Memory B cell (primary cell): ENCODE results near the gene CWC22.
"Not testable (repeated sequence)": the region's sequence is repeated elsewhere in the genome, so short reads cannot be mapped to it uniquely, and the experiment has no call there.

Experiments used
- ATAC-seq: fragments of 150-1000 bp; cut with Tn5 transposase; 2 replicates; pipeline ENCODE4 v1.10.0; 2021; ENCODE audit warnings: low read depth, mild to moderate bottlenecking, moderate library complexity
- DNase-seq, 2 donors: peaks; one replicate each; pipeline ENCODE4 v3.0.0; 2022; ENCODE audit warnings: low spot score in 2 of 2
- H3K27ac Mint-ChIP-seq: one replicate; pipeline ENCODE4 v1.8.0; 2022; ENCODE audit warnings: mild to moderate bottlenecking, moderate library complexity, mixed read lengths
- H3K27me3 Mint-ChIP-seq: one replicate; pipeline ENCODE4 v1.8.0; 2022; ENCODE audit warnings: mixed read lengths
- H3K36me3 Mint-ChIP-seq: one replicate; pipeline ENCODE4 v1.8.0; 2022; ENCODE audit warnings: mild to moderate bottlenecking, mixed read lengths
- H3K4me1 Mint-ChIP-seq: one replicate; pipeline ENCODE4 v1.8.0; 2022; ENCODE audit warnings: mixed read lengths
- H3K4me3 Mint-ChIP-seq: one replicate; pipeline ENCODE4 v1.8.0; 2022; ENCODE audit warnings: mild to moderate bottlenecking, moderate library complexity, mixed read lengths
- H3K9me3 Mint-ChIP-seq: one replicate; pipeline ENCODE4 v1.8.0; 2022; ENCODE audit warnings: mixed read lengths

CWC22 gene

DNA sequence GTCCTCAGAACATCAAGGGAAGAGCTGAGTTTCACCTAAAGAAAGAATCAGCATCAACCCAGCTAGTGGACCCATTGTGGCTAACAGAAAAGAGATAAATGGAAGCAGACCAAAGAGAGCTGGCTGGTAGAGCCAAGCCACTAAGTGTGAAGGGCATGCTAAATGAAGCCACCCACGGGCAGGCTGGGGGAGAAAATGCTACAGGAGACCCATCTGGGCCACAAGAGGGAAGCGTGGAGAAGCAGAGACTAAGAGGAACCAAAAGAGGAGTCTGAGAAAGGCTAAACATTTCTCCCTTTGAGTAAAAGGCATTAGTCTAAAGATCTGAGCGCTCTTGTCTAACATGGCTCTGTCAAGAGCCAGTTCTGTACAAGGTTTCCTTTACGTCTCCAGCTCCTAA lies 15.8 kb downstream of the CWC22 start:
- ATAC-seq = no peak
- Mint-ChIP-seq H3K27me3 (no peaks in the 10 kb centered on the region), H3K4me1 (peaks cover 22% of the 10 kb centered on the region), H3K36me3 (peaks cover 29% of the 10 kb centered on the region), H3K9me3 (no peaks in the 10 kb centered on the region), H3K4me3 (no peak overlapping the region), H3K27ac (peak overlapping the region; percentile 4)
- DNase-seq = no peak

DNA sequence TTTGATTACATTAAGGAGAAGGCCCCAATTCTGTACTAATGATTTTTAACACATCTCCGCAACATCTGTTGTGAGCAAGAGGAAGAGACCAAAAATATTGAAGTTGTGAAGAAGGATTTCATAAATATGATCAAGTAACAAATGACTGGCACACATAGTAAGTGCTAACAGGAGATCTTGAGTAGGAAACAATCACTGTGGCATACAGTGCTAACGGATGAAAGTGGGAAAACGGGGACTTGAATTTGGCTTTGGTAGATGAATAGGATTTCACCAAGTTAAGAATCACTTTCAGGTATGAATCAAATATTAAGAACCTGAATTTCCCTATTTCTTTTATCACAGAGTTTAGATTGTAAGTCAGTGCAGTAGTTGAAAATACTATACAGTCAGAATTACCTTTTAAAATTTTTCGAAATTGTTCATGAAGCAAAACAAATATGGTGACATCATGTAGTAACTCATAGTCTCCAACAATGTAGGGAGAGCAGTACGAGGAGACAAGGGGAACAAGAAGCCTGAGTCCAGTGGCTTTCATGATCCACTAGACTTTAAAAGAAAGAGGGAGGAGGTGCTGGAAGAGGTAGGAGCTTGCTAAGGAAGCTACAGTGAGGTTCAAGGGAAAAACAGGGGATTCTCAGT lies 16.3 kb downstream of the CWC22 start:
- ATAC-seq = no peak
- H3K27ac Mint-ChIP-seq = peak overlapping the region; percentile 4
- H3K4me1 Mint-ChIP-seq = peaks cover 20% of the 10 kb centered on the region
- H3K27me3 Mint-ChIP-seq = no peaks in the 10 kb centered on the region
- no peaks in the 10 kb centered on the region for H3K9me3 Mint-ChIP-seq
- no peak overlapping the region for H3K4me3 Mint-ChIP-seq
- peaks cover 34% of the 10 kb centered on the region for H3K36me3 Mint-ChIP-seq
- no peak for DNase-seq

DNA sequence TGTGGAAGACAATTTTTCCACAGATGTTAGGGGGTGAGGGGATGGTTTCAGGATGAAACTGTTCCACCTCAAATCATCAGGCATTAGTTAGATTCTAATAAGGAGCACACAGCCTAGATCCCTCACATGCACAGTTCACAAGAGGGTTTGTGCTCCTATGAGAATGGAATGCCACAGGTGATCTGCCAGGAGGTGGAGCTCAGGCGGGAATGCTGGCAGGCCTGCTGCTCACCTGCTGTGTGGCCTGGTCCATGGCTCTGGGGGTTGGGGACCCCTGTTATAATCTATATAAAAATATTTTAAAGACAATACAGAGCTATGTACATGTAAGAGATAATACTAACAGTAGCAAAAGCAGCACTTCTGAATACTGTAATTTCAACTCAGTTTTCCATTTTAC lies 19.2 kb downstream of the CWC22 start:
- peaks cover 53% of the 10 kb centered on the region for H3K36me3 Mint-ChIP-seq
- no peaks in the 10 kb centered on the region for H3K9me3 Mint-ChIP-seq
- H3K4me1 Mint-ChIP-seq = peaks cover 14% of the 10 kb centered on the region
- no peak overlapping the region for H3K4me3 Mint-ChIP-seq
- ATAC-seq = no peak
- no peaks in the 10 kb centered on the region for H3K27me3 Mint-ChIP-seq
- no peak for DNase-seq
- H3K27ac Mint-ChIP-seq = no peak overlapping the region

DNA sequence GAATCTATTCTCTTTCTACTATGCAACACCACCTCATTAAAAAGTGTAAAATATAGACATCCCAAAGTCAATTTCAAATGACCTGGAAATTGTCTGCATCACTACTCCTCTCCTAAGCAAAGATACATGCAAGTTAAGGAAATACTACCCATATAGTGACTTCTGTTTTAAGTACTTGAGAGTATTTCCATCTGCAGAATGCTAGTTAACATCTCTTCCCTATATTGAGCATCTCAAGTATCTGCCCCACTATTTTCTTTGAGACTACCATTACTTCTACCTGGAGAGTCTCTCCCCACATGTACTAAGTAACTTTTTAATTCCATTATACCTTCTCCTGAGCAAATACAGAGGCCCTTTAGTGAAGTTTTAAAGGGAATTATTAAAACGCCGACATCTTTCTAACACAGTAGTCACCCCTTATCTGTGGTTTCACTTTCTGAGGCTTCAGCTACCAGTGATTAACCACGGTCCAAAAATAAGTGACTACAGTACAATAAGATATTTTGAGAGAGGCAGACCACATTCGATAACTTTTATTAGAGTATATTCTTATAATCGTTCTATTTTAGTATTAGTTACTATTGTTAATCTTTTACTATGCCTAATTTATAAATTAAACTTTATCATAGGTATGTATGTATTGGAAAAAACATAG lies 21.8 kb downstream of the CWC22 start:
- no peak overlapping the region for H3K27ac Mint-ChIP-seq
- peaks cover 53% of the 10 kb centered on the region for H3K36me3 Mint-ChIP-seq
- no peak overlapping the region for H3K4me3 Mint-ChIP-seq
- H3K27me3 Mint-ChIP-seq = no peaks in the 10 kb centered on the region
- H3K9me3 Mint-ChIP-seq = no peaks in the 10 kb centered on the region
- no peak for ATAC-seq
- no peak for DNase-seq
- peaks cover under 1% of the 10 kb centered on the region for H3K4me1 Mint-ChIP-seq

DNA sequence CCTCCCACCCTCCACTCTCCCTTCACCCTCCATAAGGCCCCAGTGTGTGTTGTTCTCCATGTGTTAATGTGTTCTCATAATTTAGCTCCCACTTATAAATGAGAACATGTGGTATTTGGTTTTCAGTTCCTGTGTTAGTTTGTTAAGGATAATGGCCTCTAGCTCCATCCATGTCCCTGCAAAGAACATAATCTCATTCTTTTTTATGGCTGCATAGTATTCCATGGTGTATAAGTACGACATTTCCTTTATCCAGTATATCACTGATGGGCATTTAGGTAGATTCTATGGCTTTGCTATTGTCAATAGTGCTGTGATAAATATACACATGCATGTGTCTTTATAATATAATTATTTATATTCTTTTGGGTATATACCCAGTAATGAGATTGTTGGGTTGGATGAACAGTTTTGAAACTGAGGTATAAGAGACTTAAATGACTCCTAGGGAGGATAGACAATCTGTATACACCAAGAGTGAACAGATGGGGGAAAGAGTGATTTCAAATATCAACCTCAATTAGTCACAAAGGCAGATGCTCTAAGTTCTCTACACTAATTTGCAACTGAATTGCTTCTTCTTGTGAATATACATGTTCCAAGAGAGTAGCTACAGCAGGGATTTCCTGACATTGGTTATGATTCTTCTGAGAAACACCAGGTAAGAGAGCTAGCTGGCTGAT lies 23.7 kb downstream of the CWC22 start:
- H3K4me1 Mint-ChIP-seq = no peaks in the 10 kb centered on the region
- DNase-seq (no peak), ATAC-seq (no peak)
- no peak overlapping the region for H3K4me3 Mint-ChIP-seq
- H3K27ac Mint-ChIP-seq = no peak overlapping the region
- no peaks in the 10 kb centered on the region for H3K27me3 Mint-ChIP-seq
- H3K9me3 Mint-ChIP-seq = no peaks in the 10 kb centered on the region
- H3K36me3 Mint-ChIP-seq = peaks cover 52% of the 10 kb centered on the region

DNA sequence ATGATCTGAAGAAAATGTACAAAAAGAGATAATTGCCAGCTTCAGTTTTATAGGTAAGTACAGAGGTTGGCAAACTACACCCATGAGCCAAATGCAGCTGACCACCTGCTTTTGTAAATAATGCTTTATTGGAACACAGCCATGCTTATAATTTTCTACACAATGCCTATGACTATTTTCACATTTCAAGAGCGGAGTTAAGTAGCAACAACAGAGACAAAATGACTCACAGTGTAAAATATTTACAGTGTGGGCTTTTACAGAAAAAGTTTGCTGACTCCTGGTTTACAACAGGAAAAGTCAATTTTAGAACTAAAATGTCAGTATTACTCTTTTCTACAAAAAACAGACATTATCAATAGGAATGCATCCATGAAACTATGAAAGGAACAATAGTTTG lies 26.0 kb downstream of the CWC22 start:
- Mint-ChIP-seq H3K27me3 (no peaks in the 10 kb centered on the region), H3K9me3 (no peaks in the 10 kb centered on the region), H3K27ac (no peak overlapping the region), H3K4me1 (no peaks in the 10 kb centered on the region), H3K36me3 (peaks cover 50% of the 10 kb centered on the region), H3K4me3 (no peak overlapping the region)
- ATAC-seq = no peak
- no peak for DNase-seq

DNA sequence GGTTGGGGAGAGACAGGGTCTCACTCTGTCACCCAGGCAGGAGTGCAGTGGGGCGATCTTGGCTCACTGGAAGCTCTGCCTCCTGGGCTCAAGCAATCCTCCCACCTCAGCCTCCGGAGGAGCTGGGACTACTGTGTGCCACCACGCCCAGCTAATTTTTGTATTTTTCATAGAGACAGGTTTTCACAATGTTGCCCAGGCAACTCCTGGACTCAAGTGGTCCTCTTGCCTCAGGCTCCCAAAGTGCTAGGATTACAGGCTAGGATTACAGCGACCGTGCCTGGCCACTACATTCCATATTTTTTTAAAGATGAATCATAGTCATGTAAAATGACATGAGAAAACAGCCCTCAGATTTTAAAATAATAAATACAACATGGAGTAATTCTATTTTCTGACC lies 32.3 kb downstream of the CWC22 start:
- Mint-ChIP-seq H3K9me3 (no peaks in the 10 kb centered on the region), H3K27ac (no peak overlapping the region)
- no peak for ATAC-seq

DNA sequence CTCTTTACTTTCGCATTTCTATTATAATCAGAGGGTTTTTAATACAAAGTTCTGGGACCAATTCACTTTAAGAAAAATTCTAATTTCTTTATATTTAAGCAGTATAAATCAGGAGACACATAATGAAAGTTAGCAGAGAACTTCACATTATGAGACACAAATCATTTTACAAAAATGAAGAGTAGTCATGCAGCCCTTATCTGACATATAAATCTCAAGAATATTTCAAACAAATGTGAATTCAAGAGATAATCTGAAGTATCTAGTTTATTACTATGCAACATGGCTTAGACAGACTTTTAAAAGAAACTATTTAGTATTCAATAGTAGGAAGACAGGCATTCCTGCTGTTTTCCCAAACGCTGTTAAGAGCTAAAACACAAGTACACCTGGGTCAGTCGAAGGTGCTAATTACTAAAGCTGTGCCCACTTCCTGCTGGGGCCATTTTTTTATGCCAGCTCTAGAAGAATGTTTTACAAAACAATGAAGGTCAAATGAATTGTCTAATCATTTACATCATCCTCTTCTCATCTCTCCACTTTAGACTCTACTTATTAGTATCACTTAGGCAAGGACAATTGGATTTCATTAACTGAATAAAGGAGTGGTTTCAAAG lies 40.2 kb downstream of the CWC22 start:
- H3K27me3 Mint-ChIP-seq = no peaks in the 10 kb centered on the region
- H3K36me3 Mint-ChIP-seq = peaks cover 33% of the 10 kb centered on the region
- no peak overlapping the region for H3K27ac Mint-ChIP-seq
- H3K4me3 Mint-ChIP-seq = no peak overlapping the region
- DNase-seq (no peak), ATAC-seq (no peak)
- H3K4me1 Mint-ChIP-seq = no peaks in the 10 kb centered on the region
- no peaks in the 10 kb centered on the region for H3K9me3 Mint-ChIP-seq

More for the DNA sequence above, 32.3 kb downstream of the CWC22 start:
- DNase-seq = no peak
- Mint-ChIP-seq H3K36me3 (peaks cover 31% of the 10 kb centered on the region), H3K27me3 (no peaks in the 10 kb centered on the region), H3K4me3 (no peak overlapping the region), H3K4me1 (no peaks in the 10 kb centered on the region)

DNA sequence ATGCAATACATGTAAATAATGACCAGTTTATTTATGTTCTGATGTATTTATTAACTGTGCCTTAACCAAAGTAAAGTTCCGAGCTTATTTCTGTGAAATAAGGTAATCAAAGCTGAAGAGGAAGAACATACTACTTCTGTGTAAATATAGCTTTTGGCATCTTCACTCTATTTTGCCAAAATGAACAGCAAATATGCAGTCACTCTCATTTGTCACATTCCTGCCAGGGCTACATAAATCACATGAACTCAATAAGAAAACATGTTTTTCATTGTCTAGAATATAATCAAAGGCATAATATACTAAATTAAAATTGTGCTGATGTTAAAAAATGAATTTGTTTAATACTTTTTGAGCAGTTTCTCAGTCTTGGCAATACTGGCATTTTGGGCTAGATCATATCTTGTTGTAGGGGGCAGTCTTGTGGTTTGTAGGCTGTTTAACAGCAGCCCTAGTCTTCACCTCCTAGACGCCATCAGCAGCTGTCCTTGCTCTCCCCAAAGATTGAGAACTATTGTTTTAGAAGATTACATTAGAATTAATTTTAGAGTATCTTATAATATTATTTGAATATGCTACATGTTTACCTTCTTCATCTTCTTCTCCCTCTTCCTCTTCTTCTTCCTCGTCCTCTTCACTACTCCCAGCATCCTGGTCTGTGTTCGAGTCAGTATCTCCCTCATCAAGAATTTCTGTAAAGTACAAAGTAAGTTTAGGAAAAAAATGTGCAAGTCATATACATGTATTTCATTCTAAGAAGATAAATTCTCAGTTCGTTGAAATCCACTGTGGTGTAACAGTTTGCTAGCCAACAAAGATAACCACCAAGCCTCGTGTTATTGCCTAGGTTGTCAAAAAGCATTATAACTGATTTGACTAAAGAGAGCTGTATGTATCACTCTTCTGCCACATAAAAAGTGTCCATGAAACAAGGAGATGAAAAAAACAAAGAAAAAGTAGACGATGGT lies 41.5 kb downstream of the CWC22 start:
- H3K4me3 Mint-ChIP-seq = no peak overlapping the region
- no peaks in the 10 kb centered on the region for H3K9me3 Mint-ChIP-seq
- H3K27me3 Mint-ChIP-seq = no peaks in the 10 kb centered on the region
- peaks cover 31% of the 10 kb centered on the region for H3K36me3 Mint-ChIP-seq
- no peaks in the 10 kb centered on the region for H3K4me1 Mint-ChIP-seq
- DNase-seq = no peak
- ATAC-seq = no peak
- H3K27ac Mint-ChIP-seq = no peak overlapping the region

DNA sequence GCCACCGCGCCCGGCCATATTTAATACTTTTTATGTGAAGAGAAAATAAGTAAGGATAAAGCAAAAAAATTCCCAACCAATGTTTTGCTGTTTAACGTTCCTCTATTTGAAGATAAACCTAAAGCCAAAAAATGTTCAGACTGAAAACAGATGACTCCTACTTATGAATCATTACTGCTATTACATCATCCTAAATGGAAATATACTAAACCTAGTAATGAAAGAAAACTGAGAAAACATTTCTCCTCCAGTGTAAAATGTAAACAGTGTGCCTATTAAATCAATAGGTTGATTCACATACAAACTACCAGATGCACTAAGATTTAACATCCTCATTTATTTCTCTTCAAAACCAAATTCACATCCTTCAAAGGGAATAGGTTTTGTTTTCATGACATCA lies 43.5 kb downstream of the CWC22 start:
- H3K4me3 Mint-ChIP-seq = no peak overlapping the region
- no peaks in the 10 kb centered on the region for H3K9me3 Mint-ChIP-seq
- H3K4me1 Mint-ChIP-seq = no peaks in the 10 kb centered on the region
- DNase-seq = no peak
- no peak for ATAC-seq
- no peaks in the 10 kb centered on the region for H3K27me3 Mint-ChIP-seq
- H3K27ac Mint-ChIP-seq = no peak overlapping the region
- H3K36me3 Mint-ChIP-seq = peaks cover 21% of the 10 kb centered on the region

DNA sequence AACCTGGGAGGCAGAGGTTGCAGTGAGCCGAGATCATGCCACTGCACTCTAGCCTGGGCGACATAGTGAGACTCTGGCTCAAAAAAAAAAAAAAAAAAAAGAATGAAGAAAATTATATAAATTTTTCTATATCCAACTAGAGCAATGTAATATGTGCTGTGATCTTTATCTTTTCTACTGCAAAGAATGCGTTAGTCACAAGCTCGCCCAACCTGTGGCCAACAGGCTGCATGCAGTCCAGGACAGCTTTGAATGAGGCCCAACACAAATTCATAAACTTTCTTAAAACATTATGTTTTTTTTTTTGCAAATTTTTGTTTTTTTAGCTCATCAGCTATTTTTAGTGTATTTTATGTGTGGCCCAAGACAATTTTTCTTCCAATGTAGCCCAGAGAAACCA lies 48.8 kb downstream of the CWC22 start:
- DNase-seq = not testable (repeated sequence)

DNA sequence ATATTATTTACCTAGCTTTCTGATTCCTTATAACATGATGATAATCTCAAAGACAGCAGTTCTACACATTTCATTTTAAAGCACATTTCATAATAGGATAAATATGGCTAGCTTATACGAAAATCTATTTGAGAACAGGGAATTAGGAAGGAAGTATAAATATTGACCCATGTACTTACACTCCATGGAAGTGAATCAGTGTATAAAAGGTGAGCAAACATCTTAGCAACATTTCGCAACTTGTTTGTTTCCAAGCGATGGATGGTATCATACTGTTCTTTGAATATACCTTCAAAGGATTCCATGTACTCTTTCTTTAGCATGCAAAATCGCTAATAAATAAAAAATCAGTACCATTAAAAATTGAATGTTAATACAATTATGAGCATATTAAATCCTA lies 53.1 kb downstream of the CWC22 start:
- DNase-seq (no peak), ATAC-seq (no peak)

More for the DNA sequence above, 48.8 kb downstream of the CWC22 start:
- H3K9me3 Mint-ChIP-seq, H3K4me3 Mint-ChIP-seq, ATAC-seq, H3K4me1 Mint-ChIP-seq, H3K27ac Mint-ChIP-seq, H3K27me3 Mint-ChIP-seq: not testable (repeated sequence)
- peaks cover 16% of the 10 kb centered on the region for H3K36me3 Mint-ChIP-seq

DNA sequence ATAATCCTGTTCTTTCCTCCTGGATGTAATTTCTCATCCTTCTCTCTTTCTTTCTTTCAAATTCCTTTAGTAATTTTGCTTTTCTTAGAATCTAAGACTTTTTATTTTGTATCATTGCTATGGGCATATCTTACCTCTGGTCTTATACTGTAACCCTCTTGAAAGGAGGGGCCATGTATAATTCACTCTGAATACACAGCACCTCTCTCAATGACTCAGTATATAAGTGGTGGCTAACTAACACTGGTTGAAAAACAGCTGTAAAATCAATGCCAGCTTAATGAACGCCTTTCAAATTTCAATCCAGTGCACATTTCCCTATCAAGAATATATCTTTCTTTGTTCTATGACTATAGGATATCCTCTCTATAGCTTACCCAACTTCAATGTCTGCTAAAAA lies 53.7 kb downstream of the CWC22 start:
- H3K9me3 Mint-ChIP-seq = no peaks in the 10 kb centered on the region
- no peak overlapping the region for H3K27ac Mint-ChIP-seq
- ATAC-seq = no peak
- DNase-seq = no peak
- no peaks in the 10 kb centered on the region for H3K4me1 Mint-ChIP-seq
- no peak overlapping the region for H3K4me3 Mint-ChIP-seq
- H3K36me3 Mint-ChIP-seq = peaks cover 30% of the 10 kb centered on the region
- H3K27me3 Mint-ChIP-seq = no peaks in the 10 kb centered on the region

More for the DNA sequence above, 53.1 kb downstream of the CWC22 start:
- peaks cover 26% of the 10 kb centered on the region for H3K36me3 Mint-ChIP-seq
- no peaks in the 10 kb centered on the region for H3K9me3 Mint-ChIP-seq
- no peak overlapping the region for H3K4me3 Mint-ChIP-seq
- no peaks in the 10 kb centered on the region for H3K4me1 Mint-ChIP-seq
- H3K27me3 Mint-ChIP-seq = no peaks in the 10 kb centered on the region
- H3K27ac Mint-ChIP-seq = no peak overlapping the region
